Fibroblast of gingiva (primary cell): Measurements from ENCODE around the gene IER3IP1.
"Not testable (repeated sequence)": the region's sequence is repeated elsewhere in the genome, so short reads cannot be mapped to it uniquely, and the experiment has no call there.

Source experiments
- DNase-seq: peaks from one replicate; pipeline ENCODE4 v3.0.0-alpha.2; 2011; ENCODE audit warnings: low read depth

The IER3IP1 gene, protein sequence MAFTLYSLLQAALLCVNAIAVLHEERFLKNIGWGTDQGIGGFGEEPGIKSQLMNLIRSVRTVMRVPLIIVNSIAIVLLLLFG

DNA sequence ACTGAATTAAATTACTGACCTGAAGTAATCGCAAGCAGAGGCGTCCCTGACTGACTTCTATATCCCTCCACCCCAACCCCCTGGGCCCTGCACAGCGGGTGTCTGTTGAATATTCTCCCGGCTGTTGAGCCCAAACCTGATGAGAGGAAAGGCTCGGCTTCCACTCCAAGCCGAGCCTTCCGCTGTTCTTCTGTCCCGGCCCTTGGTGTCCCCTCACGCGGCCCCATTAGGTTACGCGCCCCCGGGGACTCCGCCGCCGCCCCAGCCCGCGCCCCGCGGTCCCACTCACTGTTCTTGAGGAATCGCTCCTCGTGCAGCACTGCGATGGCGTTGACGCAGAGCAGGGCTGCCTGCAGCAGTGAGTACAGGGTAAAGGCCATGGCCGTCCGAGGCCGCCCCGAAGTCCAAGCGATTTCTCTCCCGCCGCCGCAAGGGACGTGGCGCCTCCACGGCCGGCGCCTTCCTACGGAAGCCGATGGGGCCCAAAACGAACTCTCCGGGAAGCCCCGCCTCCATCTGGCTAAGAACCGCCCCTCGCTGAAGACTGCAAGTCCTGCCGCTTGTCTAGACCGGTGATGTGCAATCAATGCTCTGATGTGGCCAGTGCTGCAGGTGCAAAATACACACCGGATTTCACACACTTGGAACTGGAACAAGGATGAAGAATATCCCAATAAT is at the start of gene IER3IP1:
IER3IP1 (minus strand) TSS at position 467 of the 678 bp plus-strand sequence; CDS start at position 380, 87 bp downstream.
- DNase-seq: peak; percentile 91

DNA sequence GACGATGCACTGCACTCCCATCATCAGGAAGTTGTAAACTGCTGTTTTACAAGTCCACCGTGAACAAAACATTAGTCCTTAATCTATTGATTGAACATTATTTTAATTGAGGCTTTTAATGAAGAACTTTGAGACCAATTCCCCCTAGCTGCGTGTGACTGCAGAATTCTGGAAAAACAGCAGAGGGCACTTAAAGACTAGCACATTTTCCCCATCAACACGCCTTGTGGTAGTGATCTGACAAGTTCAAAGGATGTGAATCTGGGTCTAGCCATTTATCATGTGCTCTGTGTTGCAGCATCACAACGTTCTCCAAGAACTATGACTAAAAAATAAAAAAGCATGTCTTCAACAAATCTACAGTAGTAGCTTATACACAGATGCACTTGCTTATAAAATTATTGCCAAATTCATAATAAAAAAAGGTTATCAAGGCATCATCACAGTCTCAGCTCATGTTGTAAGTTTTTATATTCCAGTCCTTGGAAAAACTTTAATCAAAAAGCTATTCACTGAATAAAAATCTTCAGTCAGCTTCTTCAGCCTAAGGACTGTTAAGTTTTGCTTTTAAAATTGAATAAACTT is 39.5 kb upstream of the IER3IP1 start:
- peak; percentile 54 for DNase-seq

DNA sequence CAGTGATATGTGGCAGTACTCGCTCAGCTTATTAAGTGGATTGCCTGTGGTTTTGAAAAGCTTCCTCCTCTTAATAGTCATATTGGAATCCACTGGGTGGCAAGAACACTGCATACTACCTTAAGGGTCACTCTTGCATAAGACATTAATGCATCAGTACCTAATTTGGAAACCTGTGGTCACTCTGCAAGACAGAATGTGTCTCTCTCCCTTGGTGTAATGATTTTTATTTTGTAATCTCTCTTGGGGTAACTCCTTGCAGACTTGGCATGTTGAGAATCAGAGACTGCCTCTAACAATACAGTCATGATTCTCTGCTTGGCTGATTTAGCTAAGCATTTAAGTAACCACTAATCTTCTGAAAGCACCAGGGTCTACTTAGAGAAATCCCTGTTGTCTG is 33.0 kb upstream of the IER3IP1 start:
- DNase-seq: no peak

DNA sequence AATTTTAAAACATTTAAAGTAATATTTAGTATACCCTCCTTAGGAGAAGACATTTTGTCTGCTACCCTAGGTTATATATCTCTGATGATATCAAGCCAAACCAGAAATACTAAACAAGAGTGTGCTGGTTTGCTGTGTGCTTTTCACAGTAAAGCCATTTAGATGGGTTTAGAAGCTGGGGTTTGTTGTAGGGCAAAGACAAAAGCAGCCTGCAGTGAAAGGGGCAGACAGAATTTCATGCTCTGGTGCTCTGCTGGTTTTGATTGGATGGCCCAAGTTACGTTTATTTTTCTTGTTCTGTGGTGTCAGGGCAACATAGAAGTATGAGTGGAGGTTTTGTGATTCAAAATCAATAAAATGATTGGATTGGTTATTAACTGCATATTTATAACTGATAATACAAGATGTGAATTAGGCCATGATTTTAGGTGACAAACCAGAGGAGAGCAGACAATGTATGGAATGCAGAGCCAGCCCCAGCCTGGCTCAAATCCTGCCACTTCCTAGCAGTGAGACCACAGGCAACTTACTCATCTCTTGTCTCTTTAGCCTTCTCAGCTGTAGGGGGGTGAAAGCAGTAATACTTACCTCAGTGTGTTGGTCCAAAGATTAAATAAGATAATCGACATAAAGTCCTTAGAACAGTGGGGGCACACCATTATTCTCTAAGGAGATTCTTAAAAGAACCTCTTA is 30.9 kb upstream of the IER3IP1 start:
- no peak for DNase-seq

DNA sequence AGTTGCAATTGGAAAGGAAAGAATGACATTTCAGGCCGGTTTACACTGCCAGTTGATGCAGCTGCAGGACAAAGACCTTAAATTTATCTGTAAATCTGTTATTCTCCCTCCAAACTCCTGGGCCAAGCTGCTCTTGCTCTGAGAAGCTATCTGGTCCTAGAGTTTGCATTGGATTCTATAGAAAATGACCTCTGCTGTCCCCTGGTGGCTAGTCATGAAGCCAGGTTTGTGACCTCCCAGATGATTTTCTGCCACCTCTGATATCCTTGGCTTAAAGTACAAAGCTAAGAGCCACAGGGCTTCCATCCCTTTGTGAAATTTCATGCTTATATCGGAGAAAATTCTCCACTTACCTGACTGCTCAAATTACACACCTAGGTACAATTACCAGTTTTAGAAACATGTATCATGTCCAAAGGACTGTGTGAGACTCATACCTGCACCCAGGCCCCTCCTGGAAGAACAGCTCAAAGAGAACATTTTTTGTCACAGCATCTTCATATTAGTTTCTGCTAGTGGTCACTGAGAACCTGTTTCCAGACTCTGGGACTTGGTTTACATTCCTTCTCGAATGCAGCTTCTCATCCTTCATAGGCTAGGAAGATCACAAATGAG is 28.9 kb upstream of the IER3IP1 start:
- DNase-seq: no peak

DNA sequence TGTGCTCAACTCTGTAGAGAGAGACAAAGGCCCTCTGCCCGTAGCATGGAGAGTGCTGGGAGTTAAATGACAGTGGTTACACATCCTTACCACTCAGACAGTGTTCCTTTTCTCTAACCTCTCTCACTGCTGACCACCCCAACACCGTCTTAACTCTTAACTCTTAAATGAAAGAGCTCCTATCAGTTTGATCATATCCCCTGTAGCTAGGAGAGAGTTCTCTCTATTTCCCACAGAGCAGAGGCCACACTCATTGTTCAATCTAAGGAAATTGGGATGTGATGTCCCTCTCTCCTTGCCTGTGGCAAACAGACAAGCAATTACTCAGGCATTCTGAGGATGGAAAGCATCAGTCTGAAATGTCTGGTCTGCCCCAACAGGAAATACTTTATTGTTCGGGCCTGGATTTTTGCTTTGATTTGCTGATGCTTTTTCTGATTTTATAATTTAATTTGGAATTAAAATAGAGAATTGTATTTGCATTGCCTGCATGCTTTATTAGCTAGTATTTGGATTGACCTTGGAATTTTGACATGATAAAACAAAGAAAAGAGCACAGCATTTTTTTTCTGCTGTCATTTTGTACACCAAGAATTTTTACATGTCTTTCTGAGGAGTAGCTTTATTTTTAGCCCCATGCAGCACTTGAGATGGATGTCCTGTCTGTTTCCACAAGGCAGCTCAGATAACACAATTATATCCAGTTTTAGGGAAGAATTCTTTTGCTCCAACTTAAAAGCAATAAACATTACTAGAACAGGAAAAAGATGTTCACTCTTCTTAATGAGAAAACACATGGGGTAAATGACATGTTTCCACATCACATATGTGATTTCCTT is 27.7 kb upstream of the IER3IP1 start:
- DNase-seq: no peak

- DNase-seq: not testable (repeated sequence)
These were observed 19.8 kb upstream of the IER3IP1 start for GRCh38 chr18:47195961-47196360.

- no peak for DNase-seq
These were observed 15.8 kb upstream of the IER3IP1 start for GRCh38 chr18:47191961-47192360.

GRCh38 chr18:47187721-47188120 is 11.6 kb upstream of the IER3IP1 start:
- no peak for DNase-seq

GRCh38 chr18:47184419-47185050 is 8.4 kb upstream of the IER3IP1 start:
- peak; percentile 10 for DNase-seq

GRCh38 chr18:47182156-47182555 is 6.0 kb upstream of the IER3IP1 start:
- DNase-seq: not testable (repeated sequence)

- no peak for DNase-seq
These were observed 4.6 kb upstream of the IER3IP1 start for GRCh38 chr18:47180765-47181164.

DNA sequence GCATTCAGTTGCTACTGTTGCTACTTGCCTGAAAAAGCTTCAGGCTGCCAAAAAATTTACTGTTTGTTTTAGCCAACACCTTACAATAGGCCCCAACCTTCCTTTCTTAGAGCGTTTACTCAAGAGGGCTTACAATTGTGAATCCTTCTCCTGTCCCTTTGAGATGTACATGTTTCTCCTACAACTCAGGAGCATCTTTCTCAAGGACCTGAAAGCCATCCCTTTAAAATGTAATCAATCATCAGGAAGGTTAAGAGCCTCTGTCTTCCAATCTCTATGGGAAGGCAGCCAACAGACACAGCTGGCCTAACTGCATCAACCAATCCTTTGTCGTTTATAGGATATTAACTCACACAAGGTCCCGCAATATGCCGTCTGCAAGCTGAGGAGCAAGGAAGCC is 3.4 kb upstream of the IER3IP1 start:
- no peak for DNase-seq

GRCh38 chr18:47175283-47175897 is 774 bp downstream of the IER3IP1 start:
- no peak for DNase-seq

- DNase-seq: no peak
These were observed 1.5 kb downstream of the IER3IP1 start for GRCh38 chr18:47174545-47175116.

- no peak for DNase-seq
These were observed 3.7 kb downstream of the IER3IP1 start for GRCh38 chr18:47172476-47172875.

DNA sequence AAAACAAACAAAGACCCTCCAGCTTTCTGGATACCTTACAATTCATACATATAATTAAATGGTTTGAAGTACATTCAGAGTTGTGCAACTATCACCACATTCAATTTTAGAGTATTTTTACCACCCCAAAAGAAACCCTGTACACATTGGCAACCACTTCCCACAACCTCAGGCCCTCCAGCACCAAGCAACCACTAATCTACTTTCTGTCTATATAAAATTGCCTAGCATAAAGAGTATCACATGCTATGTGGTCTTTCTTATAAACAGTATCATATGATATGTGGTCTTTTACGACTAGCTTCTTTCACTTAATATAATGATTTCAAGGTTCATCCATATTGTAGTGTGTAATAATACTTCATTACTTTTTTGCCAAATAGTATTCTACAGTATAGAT is 7.3 kb downstream of the IER3IP1 start:
- DNase-seq: no peak

- DNase-seq: no peak
These were observed 7.7 kb downstream of the IER3IP1 start for GRCh38 chr18:47168509-47168908.

DNA sequence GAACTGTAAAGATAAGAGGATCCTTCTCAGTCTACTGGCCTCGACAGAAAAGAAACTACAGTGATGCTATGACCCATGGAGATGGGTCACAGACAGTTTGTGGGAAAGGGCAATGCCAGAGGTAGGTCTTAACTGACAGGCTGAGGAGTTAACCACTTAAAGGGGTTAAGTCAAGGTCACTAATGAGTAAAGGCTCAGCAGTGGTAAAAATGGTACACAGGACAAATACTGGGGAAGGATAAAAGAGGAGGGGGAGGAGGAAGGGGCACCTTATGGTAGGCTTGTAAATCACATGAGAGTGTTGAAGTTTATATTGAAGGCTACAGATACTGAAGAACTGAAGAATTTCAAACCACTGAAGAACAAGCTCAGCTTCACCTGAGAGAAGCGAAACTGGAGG is 9.9 kb downstream of the IER3IP1 start:
- no peak for DNase-seq

- DNase-seq: peak; percentile 22
These were observed 12.9 kb downstream of the IER3IP1 start for GRCh38 chr18:47163241-47163640.
